CD4-positive, alpha-beta T cell treated with Interleukin-1 beta for 1 hour (primary cell): ENCODE results near the gene GLB1L2.

Source experiments
- DNase-seq, 2 donors: peaks; one replicate each; pipeline ENCODE4 v3.0.0-alpha.2; 2020 to 2022

The GLB1L2 gene

GRCh38 chr11:134407321-134407828 lies 75.6 kb downstream of the GLB1L2 start:
- no peak for DNase-seq

GRCh38 chr11:134407923-134408322 lies 76.1 kb downstream of the GLB1L2 start:
- DNase-seq, result no peak

- DNase-seq, result no peak
Observed at GRCh38 chr11:134409552-134410429, 78.0 kb downstream of the GLB1L2 start.

- DNase-seq, result no peak
Observed at GRCh38 chr11:134410766-134411165, 79.0 kb downstream of the GLB1L2 start.

GRCh38 chr11:134412203-134413042 lies 80.6 kb downstream of the GLB1L2 start, which contains the start of gene B3GAT1:
Gene B3GAT1, minus strand, starts transcription at chr11:134412242. Its CDS starts 24,583 bp downstream, at chr11:134387659.
- DNase-seq, result peak in 1 of 2 donors; percentile 12

GRCh38 chr11:134413043-134413825 lies 81.4 kb downstream of the GLB1L2 start:
- DNase-seq, result no peak

- DNase-seq, result no peak
Observed at GRCh38 chr11:134413826-134414731, 82.3 kb downstream of the GLB1L2 start.

- no peak for DNase-seq
Observed at GRCh38 chr11:134414766-134415765, 83.3 kb downstream of the GLB1L2 start.

- DNase-seq, result no peak
Observed at GRCh38 chr11:134416726-134417125, 84.9 kb downstream of the GLB1L2 start.

GRCh38 chr11:134417871-134418840 lies 86.4 kb downstream of the GLB1L2 start:
- DNase-seq, result no peak

GRCh38 chr11:134423106-134423505 lies 91.3 kb downstream of the GLB1L2 start:
- DNase-seq, result no peak

GRCh38 chr11:134425413-134425812 lies 93.6 kb downstream of the GLB1L2 start:
- no peak for DNase-seq
